ENCODE measurements around the gene XPO5.

- TF ChIP-seq, protein P1, sequence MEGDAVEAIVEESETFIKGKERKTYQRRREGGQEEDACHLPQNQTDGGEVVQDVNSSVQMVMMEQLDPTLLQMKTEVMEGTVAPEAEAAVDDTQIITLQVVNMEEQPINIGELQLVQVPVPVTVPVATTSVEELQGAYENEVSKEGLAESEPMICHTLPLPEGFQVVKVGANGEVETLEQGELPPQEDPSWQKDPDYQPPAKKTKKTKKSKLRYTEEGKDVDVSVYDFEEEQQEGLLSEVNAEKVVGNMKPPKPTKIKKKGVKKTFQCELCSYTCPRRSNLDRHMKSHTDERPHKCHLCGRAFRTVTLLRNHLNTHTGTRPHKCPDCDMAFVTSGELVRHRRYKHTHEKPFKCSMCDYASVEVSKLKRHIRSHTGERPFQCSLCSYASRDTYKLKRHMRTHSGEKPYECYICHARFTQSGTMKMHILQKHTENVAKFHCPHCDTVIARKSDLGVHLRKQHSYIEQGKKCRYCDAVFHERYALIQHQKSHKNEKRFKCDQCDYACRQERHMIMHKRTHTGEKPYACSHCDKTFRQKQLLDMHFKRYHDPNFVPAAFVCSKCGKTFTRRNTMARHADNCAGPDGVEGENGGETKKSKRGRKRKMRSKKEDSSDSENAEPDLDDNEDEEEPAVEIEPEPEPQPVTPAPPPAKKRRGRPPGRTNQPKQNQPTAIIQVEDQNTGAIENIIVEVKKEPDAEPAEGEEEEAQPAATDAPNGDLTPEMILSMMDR (IDR thresholded peaks at IDR 0.05), result no peak
- no peak for TF ChIP-seq POLR2A (IDR thresholded peaks at IDR 0.05)
Measured at GRCh38 chr6:43609402-43609801, 33.6 kb upstream of the XPO5 start.

Measured in right lobe of liver (tissue), 4 donors.